Endodermal cell (in vitro differentiated cells): Measurements from ENCODE around the gene RAC2. TPM values are rescaled to one million over a fixed set of nuclear protein-coding genes. Genes with fewer than 3 reads are reported as not detected.

ENCODE experiments used
- DNase-seq: peaks from one replicate; pipeline ENCODE4 v3.0.0-alpha.2; 2017
- H3K27ac ChIP-seq: 2 replicates; pipeline ENCODE4 v1.5.1; 2013; ENCODE audit warnings: mild to moderate bottlenecking, low read depth, low read length, moderate library complexity
- H3K27me3 ChIP-seq: 2 replicates; pipeline ENCODE4 v1.6.1; 2013; ENCODE audit warnings: mild to moderate bottlenecking, low read length, moderate library complexity; ENCODE audit not compliant: insufficient read depth, control insufficient read depth, poor library complexity, severe bottlenecking
- H3K36me3 ChIP-seq: 2 replicates; pipeline ENCODE4 v1.7.0; 2013; ENCODE audit warnings: mild to moderate bottlenecking, low read length, moderate library complexity; ENCODE audit not compliant: control insufficient read depth, insufficient read depth
- H3K4me1 ChIP-seq: one replicate; pipeline ENCODE4 v1.7.0; 2013; ENCODE audit warnings: low read length; ENCODE audit not compliant: control insufficient read depth, insufficient read depth
- H3K4me3 ChIP-seq: 2 replicates; pipeline ENCODE4 v1.5.1; 2013; ENCODE audit warnings: mild to moderate bottlenecking, low read length, moderate library complexity
- H3K9ac ChIP-seq: 2 replicates; pipeline ENCODE4 v1.6.1; 2013; ENCODE audit warnings: mild to moderate bottlenecking, low read length, moderate library complexity; ENCODE audit not compliant: poor library complexity, severe bottlenecking; ENCODE audit errors: extremely low read depth
- H3K9me3 ChIP-seq: 2 replicates; pipeline ENCODE4 v1.6.1; 2013; ENCODE audit warnings: mild to moderate bottlenecking, low read length, moderate library complexity; ENCODE audit not compliant: control insufficient read depth
- H3K27ac Mint-ChIP-seq: 2 replicates; pipeline ENCODE4 v1.8.0; 2020; ENCODE audit warnings: mixed read lengths
- H3K27me3 Mint-ChIP-seq: 2 replicates; pipeline ENCODE4 v1.8.0; 2021; ENCODE audit warnings: mild to moderate bottlenecking, mixed read lengths; ENCODE audit not compliant: insufficient read depth
- H3K36me3 Mint-ChIP-seq: 2 replicates; pipeline ENCODE4 v1.8.0; 2020; ENCODE audit warnings: low read depth, mixed read lengths
- H3K4me1 Mint-ChIP-seq: 2 replicates; pipeline ENCODE4 v1.8.0; 2020; ENCODE audit warnings: mixed read lengths
- H3K4me3 Mint-ChIP-seq: 2 replicates; pipeline ENCODE4 v1.8.0; 2020; ENCODE audit warnings: mild to moderate bottlenecking, moderate library complexity, mixed read lengths
- H3K9me3 Mint-ChIP-seq: 2 replicates; pipeline ENCODE4 v1.8.0; 2020; ENCODE audit warnings: mild to moderate bottlenecking, mixed read lengths
- CTCF ChIP-seq: fragments of 200-600 bp; sonication (generic); conservative IDR thresholded peaks from 2 replicates; pipeline ENCODE4 v1.5.0; 2021; ENCODE audit warnings: antibody characterized with exemption, mild to moderate bottlenecking
- WGBS, 2 experiments: methylation state at CpG; one replicate each; pipeline versions ENCODE4 v1.1.5 to v1.1.7; 2013; ENCODE audit warnings: missing lambda C conversion rate in 2 of 2, mixed read lengths in 1 of 2; ENCODE audit not compliant: insufficient coverage in 1 of 2, insufficient read length in 1 of 2; 5-methylcytosine and 5-hydroxymethylcytosine counted together
- total RNA-seq, 2 donors: library from RNA; stranded (reverse); fragmentation: NEBNext Ultra II Directional in 1 of 2; extraction: Animal tissue kit (Norgen Biotek cat#: 25700) in 1 of 2; gene quantifications; 2 replicates in 1 of 2; 3 replicates in 1 of 2; pipeline ENCODE4 v1.2.1, GENCODE V29; 2021

Gene RAC2
- total RNA-seq, 2 donors from 2014 or later: 4.5 to 5.6 TPM

DNA sequence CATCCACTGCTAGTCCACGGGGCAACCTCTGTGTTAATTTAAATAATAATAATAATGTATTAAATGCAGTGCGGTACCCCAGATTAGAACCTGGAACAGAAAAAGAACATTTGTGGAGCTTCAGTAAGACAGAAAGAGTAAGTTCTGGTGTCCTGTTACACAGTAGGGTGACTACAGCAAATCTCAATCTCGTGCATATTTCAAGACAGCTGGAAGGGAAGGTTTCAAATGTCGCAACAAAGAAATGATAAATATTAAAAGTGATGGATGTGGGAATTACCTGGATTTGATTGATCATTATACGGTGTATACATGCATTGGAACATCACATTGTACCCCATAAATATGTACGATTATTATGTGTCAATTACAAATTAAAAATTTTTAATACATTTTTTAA is 1.7 kb upstream of the RAC2 start:
- no peak for DNase-seq
- no peak overlapping the region for H3K4me3 ChIP-seq
- no peak for TF ChIP-seq CTCF
- H3K27ac Mint-ChIP-seq: no peak overlapping the region
- H3K9me3 Mint-ChIP-seq: no peaks in the 10 kb centered on the region
- 87 to 93% methylated on average over 3 of the region's 6 CpGs for WGBS, 2 experiments
- H3K4me3 Mint-ChIP-seq: no peak overlapping the region
- no peaks in the 10 kb centered on the region for H3K9me3 ChIP-seq
- peaks cover 1% of the 10 kb centered on the region for H3K27me3 Mint-ChIP-seq
- no peaks in the 10 kb centered on the region for H3K27me3 ChIP-seq
- H3K4me1 Mint-ChIP-seq: peaks cover 8% of the 10 kb centered on the region
- H3K9ac ChIP-seq: no peak overlapping the region
- H3K36me3 Mint-ChIP-seq: no peaks in the 10 kb centered on the region
- no peaks in the 10 kb centered on the region for H3K36me3 ChIP-seq
- H3K27ac ChIP-seq: no peak overlapping the region
- H3K4me1 ChIP-seq: peaks cover 5% of the 10 kb centered on the region

- DNase-seq: peak; percentile 49
- H3K27me3 ChIP-seq: no peaks in the 10 kb centered on the region
- TF ChIP-seq CTCF: no peak
- no peaks in the 10 kb centered on the region for H3K9me3 ChIP-seq
- Mint-ChIP-seq H3K9me3 (no peaks in the 10 kb centered on the region), H3K27ac (no peak overlapping the region), H3K36me3 (no peaks in the 10 kb centered on the region), H3K4me1 (peaks cover 8% of the 10 kb centered on the region), H3K27me3 (peaks cover 1% of the 10 kb centered on the region), H3K4me3 (no peak overlapping the region)
- peaks cover 5% of the 10 kb centered on the region for H3K4me1 ChIP-seq
- 77 to 84% methylated on average over 10 to 22 of the region's 22 CpGs for WGBS, 2 experiments
- no peak overlapping the region for H3K9ac ChIP-seq
- H3K4me3 ChIP-seq: no peak overlapping the region
- no peaks in the 10 kb centered on the region for H3K36me3 ChIP-seq
- no peak overlapping the region for H3K27ac ChIP-seq
Measured at GRCh38 chr22:37244922-37245722, 1.1 kb upstream of the RAC2 start.

DNA sequence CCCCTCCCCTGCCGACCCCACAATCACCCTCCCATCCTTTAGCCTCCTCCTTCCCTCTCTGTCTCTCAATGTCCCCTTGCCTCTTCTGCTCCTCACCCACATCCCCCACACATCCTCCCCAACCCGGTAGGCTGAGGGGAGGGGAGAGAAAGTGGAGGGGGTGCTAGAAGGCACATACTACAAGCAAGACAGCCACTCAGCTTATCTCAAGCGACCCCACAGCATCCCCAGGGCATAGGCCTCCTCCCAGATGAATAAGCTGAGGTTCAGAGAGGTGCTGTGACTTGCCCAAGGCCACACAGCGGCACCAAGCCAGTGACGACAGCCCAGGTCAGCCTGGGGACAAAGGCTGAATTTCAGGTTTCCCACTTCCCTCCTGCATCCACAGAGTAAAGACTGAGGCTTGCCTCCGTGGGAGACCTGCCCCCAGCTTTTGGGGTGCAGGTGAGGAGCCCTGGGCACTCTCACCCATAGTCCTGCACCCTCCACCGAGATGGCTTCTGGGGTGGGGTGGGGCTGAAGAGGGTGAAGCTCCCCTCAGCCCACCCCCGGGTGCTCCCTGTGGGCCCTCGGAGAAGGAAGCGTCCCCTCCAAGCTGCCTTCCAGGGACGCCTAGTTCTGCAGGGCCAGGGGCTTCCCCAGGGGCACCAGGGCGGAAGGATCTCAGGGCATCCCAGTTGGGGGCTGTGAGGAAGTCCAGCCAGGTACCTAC is 511 bp downstream of the RAC2 start:
- H3K4me3 Mint-ChIP-seq: peak overlapping the region; percentile 30

More for the DNA sequence above, 511 bp downstream of the RAC2 start:
- H3K27me3 ChIP-seq: no peaks in the 10 kb centered on the region
- Mint-ChIP-seq H3K4me1 (peaks cover 8% of the 10 kb centered on the region), H3K27ac (no peak overlapping the region), H3K27me3 (peaks cover under 1% of the 10 kb centered on the region), H3K9me3 (no peaks in the 10 kb centered on the region), H3K36me3 (no peaks in the 10 kb centered on the region)
- no peak overlapping the region for H3K27ac ChIP-seq
- DNase-seq: peak; percentile 37
- H3K9ac ChIP-seq: no peak overlapping the region
- H3K4me3 ChIP-seq: no peak overlapping the region
- no peak for TF ChIP-seq CTCF
- no peaks in the 10 kb centered on the region for H3K9me3 ChIP-seq
- peaks cover 5% of the 10 kb centered on the region for H3K4me1 ChIP-seq
- 87 to 93% methylated on average over 3 to 11 of the region's 12 CpGs for WGBS, 2 experiments
- H3K36me3 ChIP-seq: no peaks in the 10 kb centered on the region
